BLaER1 treated with 17β-estradiol and CSF1 and Interleukin-3, amounts not matched to agents 10 nM and 100 nM (cell line): ENCODE data around the gene EEF2K.

Source experiments
- H3K27ac ChIP-seq, 11 experiments: shearing (Covaris generic); formaldehyde crosslinking; 2 replicates each; pipeline ENCODE4 v1.8.1; 2022
- H3K27me3 ChIP-seq, 11 experiments: shearing (Covaris generic); formaldehyde crosslinking; 2 replicates each; pipeline ENCODE4 v1.8.1; 2022
- H3K36me3 ChIP-seq, 11 experiments: shearing (Covaris generic); formaldehyde crosslinking; 2 replicates each; pipeline ENCODE4 v1.8.1; 2022
- H3K4me1 ChIP-seq, 10 experiments: shearing (Covaris generic); formaldehyde crosslinking; 2 replicates each; pipeline ENCODE4 v1.8.1; 2022
- H3K4me2 ChIP-seq, 11 experiments: shearing (Covaris generic); formaldehyde crosslinking; 2 replicates each; pipeline ENCODE4 v1.8.1; 2022
- H3K4me3 ChIP-seq, 10 experiments: shearing (Covaris generic); formaldehyde crosslinking; 2 replicates each; pipeline ENCODE4 v1.8.1; 2022
- H3K9ac ChIP-seq, 11 experiments: shearing (Covaris generic); formaldehyde crosslinking; 2 replicates each; pipeline ENCODE4 v1.8.1; 2022
- H3K9me3 ChIP-seq, 11 experiments: shearing (Covaris generic); formaldehyde crosslinking; replicated peaks in 1 of 11; 2 replicates each; pipeline ENCODE4 v1.8.1; 2022
- H4K20me1 ChIP-seq, 11 experiments: shearing (Covaris generic); formaldehyde crosslinking; 2 replicates each; pipeline ENCODE4 v1.8.1; 2022
- Cebpa-rat ChIP-seq, 11 experiments: shearing (Covaris generic); IDR thresholded peaks; 2 replicates each; pipeline ENCODE4 v1.8.1; 2022

The EEF2K gene

DNA sequence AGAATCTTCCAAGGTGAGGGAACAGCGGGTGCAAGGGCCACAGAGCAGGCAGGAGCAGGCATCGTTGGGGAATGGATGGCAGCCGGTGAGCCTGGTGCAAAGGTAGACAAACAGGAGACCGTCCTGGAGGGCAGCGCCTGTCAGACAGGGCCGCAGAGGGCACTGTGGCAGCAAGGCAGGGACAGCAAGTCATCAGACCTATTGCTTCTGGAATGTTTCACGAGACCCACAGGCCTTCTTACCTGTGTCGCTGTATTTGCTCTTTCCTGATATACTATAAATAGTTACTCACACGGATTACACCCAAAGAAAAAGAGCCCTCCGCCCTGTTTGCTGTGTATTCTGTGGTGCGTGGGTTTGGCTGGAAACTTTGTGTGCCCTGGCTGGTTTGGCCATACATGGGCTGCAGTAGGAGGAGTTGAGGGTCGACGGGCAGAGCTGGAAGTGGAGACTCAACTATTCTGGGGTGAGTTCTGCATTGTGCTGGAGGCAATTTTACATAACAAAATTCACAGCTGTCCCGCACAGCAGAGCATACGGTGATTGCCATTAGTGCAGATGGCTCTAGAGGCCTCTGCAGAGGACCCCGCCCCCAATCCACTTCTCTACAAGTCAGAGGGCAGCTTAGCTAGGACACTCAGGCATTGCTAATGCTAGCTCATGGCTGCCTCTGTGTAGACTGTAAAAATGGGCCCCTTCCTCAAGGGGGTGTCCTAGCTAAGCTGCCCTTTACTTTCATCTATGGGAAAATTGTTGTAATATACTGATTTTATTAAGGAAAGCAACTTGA is 72.6 kb downstream of the EEF2K start:
- Histone ChIP-seq H4K20me1 (peaks cover 0 to 9% (median 0%) of the 10 kb centered on the region in 11 experiments; a peak in 1 of 22 replicates), H3K9me3 (peaks cover 0 to 9% (median 0%) of the 10 kb centered on the region in 11 experiments; a peak in 2 of 22 replicates), H3K36me3 (peaks cover 86 to 100% (median 99%) of the 10 kb centered on the region in 11 experiments), H3K27me3 (no peaks in the 10 kb centered on the region), H3K9ac (no peak overlapping the region), H3K4me2 (no peak overlapping the region), H3K4me1 (no peaks in the 10 kb centered on the region), H3K27ac (no peak overlapping the region), H3K4me3 (no peak overlapping the region)
- TF ChIP-seq Cebpa-rat (IDR thresholded peaks at IDR 0.05): no peak

GRCh38 chr16:22282254-22282892 is 76.3 kb downstream of the EEF2K start:
- no peaks in the 10 kb centered on the region for H3K27me3 ChIP-seq
- no peak overlapping the region for H3K27ac ChIP-seq
- peaks cover 0 to 9% (median 0%) of the 10 kb centered on the region in 11 experiments; a peak in 1 of 22 replicates for H4K20me1 ChIP-seq
- no peak for TF ChIP-seq Cebpa-rat (IDR thresholded peaks at IDR 0.05)
- peaks cover 77 to 96% (median 92%) of the 10 kb centered on the region in 11 experiments for H3K36me3 ChIP-seq
- no peak overlapping the region for H3K4me3 ChIP-seq
- H3K9ac ChIP-seq: no peak overlapping the region
- H3K9me3 ChIP-seq: peaks cover 0 to 9% (median 0%) of the 10 kb centered on the region in 11 experiments; a peak in 2 of 22 replicates
- H3K4me1 ChIP-seq: peaks cover 0 to 6% (median 0%) of the 10 kb centered on the region in 10 experiments; a peak in 2 of 20 replicates
- H3K4me2 ChIP-seq: no peak overlapping the region

DNA sequence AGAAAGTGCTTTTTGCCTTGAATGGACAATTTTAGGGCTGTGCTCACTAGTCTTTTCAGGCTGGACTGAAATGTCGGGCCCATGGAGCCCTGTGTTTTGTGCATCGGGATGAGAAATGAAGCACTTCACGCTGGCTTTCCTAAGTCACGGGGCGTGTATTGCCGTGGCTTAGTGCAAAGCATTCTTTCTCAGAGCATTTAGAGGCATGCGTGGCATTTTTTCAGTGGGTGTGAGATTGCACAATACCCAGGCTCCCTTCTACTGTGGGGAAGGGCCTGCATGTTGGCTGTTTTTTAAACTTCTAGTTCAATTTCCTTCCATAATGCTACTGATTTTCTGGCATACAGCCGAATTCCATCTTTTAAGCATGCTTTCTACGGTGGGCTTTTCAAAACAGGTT is 78.6 kb downstream of the EEF2K start:
- Histone ChIP-seq H3K4me3 (no peak overlapping the region), H3K9ac (no peak overlapping the region), H3K27me3 (no peaks in the 10 kb centered on the region), H4K20me1 (0 out of 22 replicates have a peak, but pooled peaks cover 0 to 3% (median 0%) of the 10 kb centered on the region in 11 experiments), H3K36me3 (peaks cover 57 to 74% (median 70%) of the 10 kb centered on the region in 11 experiments), H3K27ac (no peak overlapping the region), H3K4me2 (no peak overlapping the region), H3K4me1 (peaks cover 0 to 6% (median 0%) of the 10 kb centered on the region in 10 experiments; a peak in 2 of 20 replicates), H3K9me3 (peaks cover 0 to 9% (median 0%) of the 10 kb centered on the region in 11 experiments; a peak in 2 of 22 replicates)
- TF ChIP-seq Cebpa-rat (IDR thresholded peaks at IDR 0.05): peak in 5 of 11 experiments; percentile 9 to 78 (median 39); a peak in 6 of 22 replicates

- TF ChIP-seq Cebpa-rat (IDR thresholded peaks at IDR 0.05): no peak
- Histone ChIP-seq H3K36me3 (peaks cover 53 to 70% (median 66%) of the 10 kb centered on the region in 11 experiments), H3K27me3 (no peaks in the 10 kb centered on the region), H3K9me3 (peaks cover 0 to 9% (median 0%) of the 10 kb centered on the region in 11 experiments; a peak in 2 of 22 replicates), H3K4me1 (peaks cover 0 to 6% (median 0%) of the 10 kb centered on the region in 10 experiments; a peak in 2 of 20 replicates), H4K20me1 (0 out of 22 replicates have a peak, but pooled peaks cover 0 to 1% (median 0%) of the 10 kb centered on the region in 11 experiments), H3K4me2 (no peak overlapping the region), H3K27ac (no peak overlapping the region), H3K9ac (no peak overlapping the region), H3K4me3 (no peak overlapping the region)
Measured at GRCh38 chr16:22285080-22285479, 79.0 kb downstream of the EEF2K start.

DNA sequence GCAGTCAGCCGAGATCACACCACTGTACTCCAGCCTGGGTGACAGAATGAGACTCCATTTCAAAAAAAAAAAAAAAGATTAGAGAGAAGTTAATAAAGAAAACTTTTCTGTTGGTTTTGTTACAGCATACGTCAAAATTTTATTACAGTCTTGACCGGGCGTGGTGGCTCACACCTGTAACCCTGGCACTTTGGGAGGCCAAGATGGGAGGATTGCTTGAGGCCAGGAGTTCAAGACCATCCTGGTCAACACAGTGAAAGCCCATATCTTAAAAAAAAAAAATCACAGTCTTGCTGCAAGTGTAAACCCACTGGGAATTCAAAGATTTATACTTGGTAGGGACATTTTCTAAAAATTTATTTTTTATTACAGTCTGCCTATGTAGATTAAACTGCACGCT is 84.9 kb downstream of the EEF2K start:
- H3K9me3 ChIP-seq: no peaks in the 10 kb centered on the region
- peaks cover under 1 to 10% (median 5%) of the 10 kb centered on the region in 10 experiments; a peak in 19 of 20 replicates for H3K4me1 ChIP-seq
- H3K27me3 ChIP-seq: no peaks in the 10 kb centered on the region
- no peak overlapping the region for H3K27ac ChIP-seq
- H3K36me3 ChIP-seq: peaks cover 0 to 11% (median 6%) of the 10 kb centered on the region in 11 experiments; a peak in 13 of 22 replicates
- no peak for TF ChIP-seq Cebpa-rat (IDR thresholded peaks at IDR 0.05)
- H4K20me1 ChIP-seq: no peaks in the 10 kb centered on the region
- H3K9ac ChIP-seq: no peak overlapping the region
- H3K4me3 ChIP-seq: no peak overlapping the region
- H3K4me2 ChIP-seq: no peak overlapping the region

- Histone ChIP-seq H3K9me3 (no peaks in the 10 kb centered on the region), H3K9ac (peak overlapping the region in 1 of 11 experiments; percentile 25; a peak in 2 of 22 replicates), H4K20me1 (no peaks in the 10 kb centered on the region), H3K4me3 (no peak overlapping the region), H3K4me1 (peaks cover 5 to 16% (median 10%) of the 10 kb centered on the region in 10 experiments; a peak in 19 of 20 replicates), H3K27me3 (no peaks in the 10 kb centered on the region), H3K36me3 (peaks cover 0 to 6% (median 0%) of the 10 kb centered on the region in 11 experiments; a peak in 4 of 22 replicates), H3K27ac (no peak overlapping the region), H3K4me2 (peak overlapping the region in 2 of 11 experiments; percentile 12 to 14; a peak in 1 of 22 replicates)
- TF ChIP-seq Cebpa-rat (IDR thresholded peaks at IDR 0.05): no peak
Measured at GRCh38 chr16:22291860-22292318, 85.8 kb downstream of the EEF2K start.

- Histone ChIP-seq H3K36me3 (peaks cover 0 to 6% (median 0%) of the 10 kb centered on the region in 11 experiments; a peak in 2 of 22 replicates), H3K9ac (no peak overlapping the region), H4K20me1 (peaks cover 0 to under 1% (median 0%) of the 10 kb centered on the region in 11 experiments; a peak in 2 of 22 replicates), H3K4me2 (0 out of 22 replicates have a peak overlapping the region, but pooled peaks of 1 of the 11 experiments have one; percentile 14), H3K4me3 (no peak overlapping the region), H3K4me1 (peaks cover 5 to 16% (median 9%) of the 10 kb centered on the region in 10 experiments; a peak in 19 of 20 replicates), H3K27ac (no peak overlapping the region), H3K27me3 (no peaks in the 10 kb centered on the region), H3K9me3 (no peaks in the 10 kb centered on the region)
- no peak for TF ChIP-seq Cebpa-rat (IDR thresholded peaks at IDR 0.05)
Measured at GRCh38 chr16:22292320-22292719, 86.2 kb downstream of the EEF2K start.

DNA sequence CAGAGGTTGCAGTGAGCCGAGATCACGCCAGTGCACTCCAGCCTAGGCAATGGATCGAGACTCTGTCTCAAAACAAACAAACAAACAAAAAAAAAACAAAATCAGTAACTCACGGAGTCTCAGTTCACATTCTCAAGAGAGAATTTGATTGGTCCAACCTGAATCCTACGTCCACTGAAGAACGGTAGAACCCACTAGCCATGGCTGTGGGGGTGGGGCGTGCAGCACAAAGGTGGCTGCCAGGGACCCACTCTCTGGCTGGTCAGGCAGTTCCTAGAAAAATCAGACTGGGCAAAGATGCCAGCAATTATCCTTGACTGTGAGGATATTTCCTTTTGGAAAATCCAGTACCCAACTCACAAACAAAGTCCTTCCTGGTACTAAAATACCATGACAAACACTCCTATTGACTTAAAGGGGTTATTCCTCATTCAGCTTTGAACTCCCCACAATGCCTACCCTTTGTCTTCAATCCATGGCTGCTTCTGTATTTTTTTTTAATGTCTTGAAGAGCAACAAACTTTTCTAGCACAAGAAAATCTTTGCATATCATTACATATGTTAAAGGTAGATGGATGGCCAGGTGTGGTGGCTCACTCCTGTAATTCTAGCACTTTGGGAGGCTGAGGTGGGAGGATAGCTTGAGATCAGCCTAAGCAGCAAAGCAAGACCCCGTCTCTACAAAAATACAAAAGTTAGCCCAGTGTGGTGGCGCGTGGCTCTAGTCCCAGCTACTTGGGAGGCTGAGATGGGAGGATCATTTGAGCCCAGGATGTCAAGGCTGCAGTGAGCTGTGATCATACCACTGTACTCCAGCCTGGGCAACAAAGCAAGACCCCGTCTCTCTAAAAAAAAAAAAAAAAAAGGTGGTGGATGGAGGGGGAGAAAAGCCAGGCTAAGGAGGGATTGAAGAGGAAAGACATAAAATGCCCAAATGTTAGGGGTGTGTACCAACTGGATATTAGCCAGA is 87.3 kb downstream of the EEF2K start:
- Histone ChIP-seq H3K4me2 (no peak overlapping the region), H3K9me3 (no peaks in the 10 kb centered on the region), H3K27me3 (no peaks in the 10 kb centered on the region), H4K20me1 (peaks cover 0 to 11% (median 10%) of the 10 kb centered on the region in 11 experiments; a peak in 15 of 22 replicates), H3K36me3 (peaks cover 0 to 6% (median 0%) of the 10 kb centered on the region in 11 experiments; a peak in 2 of 22 replicates), H3K27ac (no peak overlapping the region), H3K4me1 (peaks cover 5 to 17% (median 10%) of the 10 kb centered on the region in 10 experiments; a peak in 19 of 20 replicates), H3K4me3 (no peak overlapping the region), H3K9ac (no peak overlapping the region)
- TF ChIP-seq Cebpa-rat (IDR thresholded peaks at IDR 0.05): no peak
